ENCODE results near the gene METTL3. TPM values are rescaled to one million over a fixed set of nuclear protein-coding genes. Genes with fewer than 3 reads are reported as not detected.

METTL3 gene
- total and polyA plus RNA-seq, 2 of the 13 experiments (the other 11 are each of a cell fraction or from before 2014, with no cell fraction given) = 123 to 130 TPM

GRCh38 chr14:21501568-21501967 lies 9.6 kb downstream of the METTL3 start:
- Histone ChIP-seq H3K4me1 (ENCODE audit: insufficient read depth, low read length) (no peaks in the 10 kb centered on the region), H3K4me2 (ENCODE audit: low read depth, low read length) (no peak overlapping the region), H3K36me3 (replicated peaks in 1 of 2; ENCODE audit: control insufficient read depth in 1 of 2, insufficient read depth in 2 of 2, low read length in 2 of 2) (peaks cover 37 to 72% of the 10 kb centered on the region in 2 experiments), H4K20me1 (ENCODE audit: insufficient read depth, low read length) (0 out of 2 replicates have a peak, but pooled peaks cover 2% of the 10 kb centered on the region), H3K27ac (ENCODE audit: extremely low read length, insufficient read depth, low read length) (no peak overlapping the region), H3K9me3 (ENCODE audit: low read length) (no peaks in the 10 kb centered on the region), H3K79me2 (ENCODE audit: insufficient read depth, low read length) (peaks cover 7% of the 10 kb centered on the region), H3K4me3 (replicated peaks in 1 of 3; ENCODE audit: insufficient read depth in 1 of 3, low read depth in 2 of 3, low read length in 3 of 3) (no peak overlapping the region), H2AFZ (ENCODE audit: low read length) (no peak overlapping the region), H3K9ac (ENCODE audit: insufficient read depth, low read depth, low read length) (no peak overlapping the region), H3K27me3 (ENCODE audit: control insufficient read depth in 1 of 2, insufficient read depth in 2 of 2, low read length in 2 of 2) (no peaks in the 10 kb centered on the region)
- no TSS peak for BruUV-seq (replicated peaks)
- TF ChIP-seq ZNF878 (CRISPR knock-in tag; IDR thresholded peaks at IDR 0.05) (no peak), POLR2G (IDR thresholded peaks at IDR 0.05; ENCODE audit: low read depth, low read length) (peak; percentile 42; the same call in 1 of the 2 replicates)
- ChIA-PET CTCF (ENCODE audit: low intra/inter-chr PET ratio, low total read pairs) (interaction anchor here (1.4 kb wide), 1 partner anchor 56 kb away, joined by 5 read pairs; no protein-coding TSS in a partner anchor), POLR2A (interaction anchor here (0.7 to 8.7 kb wide), 3 partner anchors 9 to 56 kb away, joined by 3 to 91 read pairs (median 6); partner anchors contain the start of gene METTL3)
- in situ Hi-C loops (cut with HindIII; ENCODE audit: extremely low pct_ligation_motif_present, low pct_unique_long_range_greater_than_20kb) (loop anchor here (5.0 kb wide), 1 partner anchor 56 kb away; no protein-coding TSS in a partner anchor), intact Hi-C loops (cut with micrococcal nuclease; ENCODE audit: unreplicated experiment) (no loop called here)
- 95% methylated on average over 5 of the region's 5 CpGs for WGBS (ENCODE audit: low lambda C conversion rate)
- ATAC-seq (no peak), FAIRE-seq (no peak), DNase-seq (ENCODE audit: low spot score) (no peak)

- DNase-seq (ENCODE audit: low spot score) (peak; percentile 77), ATAC-seq (peak; percentile 78), FAIRE-seq (peak; percentile 70)
- in situ Hi-C loops (cut with HindIII; ENCODE audit: extremely low pct_ligation_motif_present, low pct_unique_long_range_greater_than_20kb) (no loop called here), intact Hi-C loops (cut with micrococcal nuclease; ENCODE audit: unreplicated experiment) (loop anchor here (1.0 to 5.0 kb wide), 3 partner anchors 22 to 58 kb away; partner anchors contain the start of genes CHD8, RAB2B and TOX4)
- H3K4me1 ChIP-seq (ENCODE audit: insufficient read depth, low read length) = no peaks in the 10 kb centered on the region
- CTCF ChIA-PET (ENCODE audit: low intra/inter-chr PET ratio, low total read pairs) = interaction anchor here (6.4 kb wide), 1 partner anchor 59 kb away, joined by 104 read pairs; no protein-coding TSS in a partner anchor
- POLR2A ChIA-PET = interaction anchor here (0.6 to 8.7 kb wide), 11 partner anchors 11 to 1156 kb away, joined by 3 to 91 read pairs (median 5); partner anchors contain the start of genes CHD8, METTL3, PARP2 and SALL2
- peak overlapping the region; percentile 41 for H3K27ac ChIP-seq (ENCODE audit: extremely low read length, insufficient read depth, low read length)
- no peaks in the 10 kb centered on the region for H3K27me3 ChIP-seq (ENCODE audit: control insufficient read depth in 1 of 2, insufficient read depth in 2 of 2, low read length in 2 of 2)
- H3K9ac ChIP-seq (ENCODE audit: insufficient read depth, low read depth, low read length) = no peak overlapping the region
- H2AFZ ChIP-seq (ENCODE audit: low read length) = no peak overlapping the region
- H3K36me3 ChIP-seq (replicated peaks in 1 of 2; ENCODE audit: control insufficient read depth in 1 of 2, insufficient read depth in 2 of 2, low read length in 2 of 2) = peaks cover 47 to 89% of the 10 kb centered on the region in 2 experiments
- BruUV-seq (replicated peaks) = no TSS peak
- H4K20me1 ChIP-seq (ENCODE audit: insufficient read depth, low read length) = 0 out of 2 replicates have a peak, but pooled peaks cover 2% of the 10 kb centered on the region
- H3K4me2 ChIP-seq (ENCODE audit: low read depth, low read length) = no peak overlapping the region
- 75% methylated on average over 5 of the region's 5 CpGs for WGBS (ENCODE audit: low lambda C conversion rate)
- no peak overlapping the region for H3K4me3 ChIP-seq (replicated peaks in 1 of 3; ENCODE audit: insufficient read depth in 1 of 3, low read depth in 2 of 3, low read length in 3 of 3)
- no peaks in the 10 kb centered on the region for H3K79me2 ChIP-seq (ENCODE audit: insufficient read depth, low read length)
- H3K9me3 ChIP-seq (ENCODE audit: low read length) = no peaks in the 10 kb centered on the region
- TF ChIP-seq KLF16 (CRISPR knock-in tag; IDR thresholded peaks at IDR 0.05) (0 out of 4 replicates have a peak, but pooled peaks of 1 of the 2 experiments have one; percentile 12), BCL3 (CRISPR knock-in tag; IDR thresholded peaks at IDR 0.05) (no peak), ASH2L (IDR thresholded peaks at IDR 0.05; ENCODE audit: insufficient read length, low read depth, low read length) (peak; percentile 26), SIX1 (CRISPR knock-in tag; IDR thresholded peaks at IDR 0.05; ENCODE audit: borderline replicate concordance) (no peak), KLF6 (CRISPR knock-in tag; IDR thresholded peaks at IDR 0.05) (no peak), FOXP4 (CRISPR knock-in tag; IDR thresholded peaks at IDR 0.05) (0 out of 2 replicates have a peak, but pooled peaks have one; percentile 8), PHB2 (IDR thresholded peaks at IDR 0.05; ENCODE audit: partially characterized antibody) (no peak), ZSCAN30 (CRISPR knock-in tag; IDR thresholded peaks at IDR 0.05) (no peak), TEAD3 (CRISPR knock-in tag; optimal IDR thresholded peaks at IDR 0.05; ENCODE audit: borderline replicate concordance) (peak; percentile 19)
Measured at GRCh38 chr14:21498540-21499526, 12.3 kb downstream of the METTL3 start.
